Caco-2 (cell line): ENCODE data around the gene KLF9. TPM values are rescaled to one million over a fixed set of nuclear protein-coding genes. Genes with fewer than 3 reads are reported as not detected.
"Not testable (repeated sequence)": the region's sequence is repeated elsewhere in the genome, so short reads cannot be mapped to it uniquely, and the experiment has no call there.

ENCODE experiments used
- BruUV-seq: library from RNA; stranded (reverse); fragments of 400-500 nt; replicated peaks from 2 replicates; lab custom pipeline; 2021; lab: Mats Ljungman, UMichigan
- CTCF ChIA-PET: fragments of 300-600 bp; sonication (Branson Sonifier 250); formaldehyde crosslinking; loops from one replicate; lab custom pipeline; 2022; ENCODE audit warnings: antibody characterized with exemption; lab: Charles Lee
- POLR2A ChIA-PET: fragments of 300-600 bp; sonication (Branson Sonifier 250); formaldehyde crosslinking; loops from one replicate; lab custom pipeline; 2022; ENCODE audit warnings: antibody characterized with exemption; lab: Charles Lee
- DNase-seq, 2 experiments: peaks; one replicate each; pipeline versions ENCODE4 v3.0.0 to v3.0.0-alpha.2; 2020 to 2022
- H3K27me3 ChIP-seq: replicated peaks from 2 replicates; pipeline ENCODE4 v1.6.0; 2011; ENCODE audit warnings: low read length; ENCODE audit not compliant: control insufficient read depth, insufficient read depth
- H3K36me3 ChIP-seq: 2 replicates; pipeline ENCODE4 v1.5.1; 2011; ENCODE audit warnings: low read length; ENCODE audit not compliant: control insufficient read depth, insufficient read depth
- H3K4me1 ChIP-seq: fragments of 250-450 bp; sonication (Bioruptor Pico); 2 replicates; pipeline ENCODE4 v1.5.1; 2020; ENCODE audit warnings: mild to moderate bottlenecking
- H3K4me3 ChIP-seq: 2 replicates; pipeline ENCODE4 v1.5.1; 2011; ENCODE audit warnings: low read depth, mild to moderate bottlenecking, control low read depth, low read length
- H3K9me3 ChIP-seq: fragments of 250-450 bp; sonication (Bioruptor Pico); 2 replicates; pipeline ENCODE4 v1.5.1; 2020; ENCODE audit warnings: mild to moderate bottlenecking, moderate library complexity
- H3K27ac Mint-ChIP-seq: one replicate; pipeline ENCODE4 v1.8.0; 2022; ENCODE audit warnings: mixed read lengths; ENCODE audit not compliant: unreplicated experiment
- H3K27me3 Mint-ChIP-seq: one replicate; pipeline ENCODE4 v1.8.0; 2022; ENCODE audit warnings: mixed read lengths; ENCODE audit not compliant: insufficient read depth, unreplicated experiment
- H3K36me3 Mint-ChIP-seq: one replicate; pipeline ENCODE4 v1.8.0; 2022; ENCODE audit warnings: mild to moderate bottlenecking, mixed read lengths; ENCODE audit not compliant: insufficient read depth, unreplicated experiment
- H3K4me1 Mint-ChIP-seq: one replicate; pipeline ENCODE4 v1.8.0; 2022; ENCODE audit warnings: low read depth, mixed read lengths; ENCODE audit not compliant: unreplicated experiment
- H3K4me3 Mint-ChIP-seq: one replicate; pipeline ENCODE4 v1.8.0; 2022; ENCODE audit warnings: mild to moderate bottlenecking, moderate library complexity, mixed read lengths; ENCODE audit not compliant: unreplicated experiment
- H3K9me3 Mint-ChIP-seq: one replicate; pipeline ENCODE4 v1.8.0; 2022; ENCODE audit warnings: mixed read lengths; ENCODE audit not compliant: unreplicated experiment
- CTCF ChIP-seq, 2 experiments: fragments of 200-600 bp in 1 of 2; IDR thresholded peaks; 1 replicate in 1 of 2; 2 replicates in 1 of 2; pipeline versions ENCODE4 v1.5.1 to v1.8.0; 2011 to 2022; ENCODE audit warnings: antibody characterized with exemption in 1 of 2, control low read depth in 1 of 2, inconsistent platforms in 1 of 2, low read depth in 1 of 2, low read length in 1 of 2, mild to moderate bottlenecking in 1 of 2, moderate library complexity in 1 of 2; ENCODE audit not compliant: insufficient read depth in 1 of 2, severe bottlenecking in 1 of 2, unreplicated experiment in 1 of 2
- intact Hi-C: fragments of 100-400 bp; cut with micrococcal nuclease; formaldehyde crosslinking; loops from one replicate; pipeline ENCODE4 v1.10.0; 2022; ENCODE audit not compliant: unreplicated experiment
- total RNA-seq: library from RNA; stranded (reverse); gene quantifications from 2 replicates; pipeline ENCODE4 v1.2.3, GENCODE V29; 2022

Gene KLF9
- total RNA-seq, 1 experiment from 2014 or later = 0.98 TPM

GRCh38 chr9:70403166-70403565 lies 11.3 kb downstream of the KLF9 start:
- H3K27me3 Mint-ChIP-seq = no peaks in the 10 kb centered on the region
- H3K27me3 ChIP-seq = no peaks in the 10 kb centered on the region
- H3K27ac Mint-ChIP-seq = no peak overlapping the region
- no TSS peak for BruUV-seq
- TF ChIP-seq CTCF (IDR thresholded peaks at IDR 0.05; ENCODE audit: insufficient read depth in 1 of 2, low read depth in 1 of 2, low read length in 1 of 2, severe bottlenecking in 1 of 2, unreplicated experiment in 1 of 2) = no peak
- H3K9me3 ChIP-seq = no peaks in the 10 kb centered on the region
- no peak for DNase-seq
- H3K4me1 Mint-ChIP-seq = no peaks in the 10 kb centered on the region
- no peak overlapping the region for H3K4me3 Mint-ChIP-seq
- intact Hi-C loops = no loop called here
- H3K36me3 ChIP-seq = no peaks in the 10 kb centered on the region
- H3K36me3 Mint-ChIP-seq = no peaks in the 10 kb centered on the region
- ChIA-PET POLR2A (no interaction called here), CTCF (no interaction called here)
- no peaks in the 10 kb centered on the region for H3K4me1 ChIP-seq
- no peak overlapping the region for H3K4me3 ChIP-seq
- H3K9me3 Mint-ChIP-seq = no peaks in the 10 kb centered on the region

GRCh38 chr9:70402213-70402612 lies 12.2 kb downstream of the KLF9 start:
- H3K4me3 ChIP-seq = no peak overlapping the region
- Mint-ChIP-seq H3K4me1 (no peaks in the 10 kb centered on the region), H3K27ac (no peak overlapping the region), H3K36me3 (no peaks in the 10 kb centered on the region), H3K9me3 (no peaks in the 10 kb centered on the region), H3K4me3 (no peak overlapping the region), H3K27me3 (no peaks in the 10 kb centered on the region)
- intact Hi-C loops = no loop called here
- H3K9me3 ChIP-seq = no peaks in the 10 kb centered on the region
- no peaks in the 10 kb centered on the region for H3K4me1 ChIP-seq
- BruUV-seq = no TSS peak
- no peak for TF ChIP-seq CTCF (IDR thresholded peaks at IDR 0.05; ENCODE audit: insufficient read depth in 1 of 2, low read depth in 1 of 2, low read length in 1 of 2, severe bottlenecking in 1 of 2, unreplicated experiment in 1 of 2)
- H3K36me3 ChIP-seq = no peaks in the 10 kb centered on the region
- no peaks in the 10 kb centered on the region for H3K27me3 ChIP-seq
- ChIA-PET POLR2A (no interaction called here), CTCF (no interaction called here)
- no peak for DNase-seq

GRCh38 chr9:70401241-70401640 lies 13.2 kb downstream of the KLF9 start:
- BruUV-seq, H3K27ac Mint-ChIP-seq, intact Hi-C loops, H3K36me3 ChIP-seq, H3K36me3 Mint-ChIP-seq, H3K27me3 ChIP-seq, H3K4me3 ChIP-seq, DNase-seq, H3K4me3 Mint-ChIP-seq, CTCF ChIA-PET, H3K4me1 Mint-ChIP-seq, H3K9me3 Mint-ChIP-seq, H3K4me1 ChIP-seq, H3K27me3 Mint-ChIP-seq, POLR2A ChIA-PET, H3K9me3 ChIP-seq: not testable (repeated sequence)
